Ramos (cell line): ENCODE measurements around the gene B4GALT1.

ENCODE experiments used
- in situ Hi-C: fragments of 300-500 bp; cut with MboI; formaldehyde crosslinking; loops from one replicate; pipeline ENCODE4 v1.14.3; 2022; ENCODE audit warnings: low sequenced_read_pairs; ENCODE audit not compliant: unreplicated experiment

The B4GALT1 gene

DNA sequence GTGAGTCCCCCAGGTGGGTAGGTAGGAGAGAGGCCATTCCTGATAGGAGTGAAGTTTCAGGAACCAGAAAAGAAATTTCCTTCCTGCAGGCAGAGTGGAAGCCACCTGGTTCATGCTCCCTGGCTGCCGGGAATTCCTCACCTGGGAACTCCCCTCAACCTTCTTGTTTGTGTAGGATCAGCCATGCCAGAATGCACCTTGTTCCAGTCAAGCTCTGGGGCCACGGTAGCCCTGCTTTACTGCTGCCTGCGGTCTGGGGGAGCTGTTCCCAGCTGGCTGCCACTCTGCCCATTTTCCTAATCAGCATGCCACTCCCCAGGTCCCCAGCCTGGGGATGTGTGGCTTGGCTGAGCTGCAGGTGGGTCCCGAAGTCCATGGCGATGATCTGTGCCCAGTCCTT, 18.7 kb upstream of the B4GALT1 start:
- in situ Hi-C loops = loop anchor here (5.0 kb wide), 1 partner anchor 36 kb away; no protein-coding TSS in a partner anchor

DNA sequence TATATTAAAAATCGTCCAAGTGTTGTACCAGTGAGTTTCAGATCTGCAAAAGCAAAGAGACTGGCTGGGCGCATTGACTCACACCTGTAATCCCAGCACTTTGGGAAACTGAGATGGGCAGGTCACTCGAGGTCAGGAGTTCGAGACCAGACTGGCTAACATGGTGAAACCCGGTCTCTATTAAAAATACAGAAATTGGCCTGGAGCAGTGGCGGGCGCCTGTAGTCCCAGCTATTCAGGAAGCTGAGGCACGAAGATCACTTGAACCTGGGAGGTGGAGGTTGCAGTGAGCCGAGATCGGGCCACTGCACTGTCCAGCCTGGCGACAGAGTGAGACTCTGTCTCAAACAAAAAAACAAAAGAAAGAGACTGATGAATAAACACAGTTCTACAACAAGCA, 18.3 kb upstream of the B4GALT1 start:
- in situ Hi-C loops = loop anchor here (5.0 kb wide), 1 partner anchor 37 kb away; no protein-coding TSS in a partner anchor

DNA sequence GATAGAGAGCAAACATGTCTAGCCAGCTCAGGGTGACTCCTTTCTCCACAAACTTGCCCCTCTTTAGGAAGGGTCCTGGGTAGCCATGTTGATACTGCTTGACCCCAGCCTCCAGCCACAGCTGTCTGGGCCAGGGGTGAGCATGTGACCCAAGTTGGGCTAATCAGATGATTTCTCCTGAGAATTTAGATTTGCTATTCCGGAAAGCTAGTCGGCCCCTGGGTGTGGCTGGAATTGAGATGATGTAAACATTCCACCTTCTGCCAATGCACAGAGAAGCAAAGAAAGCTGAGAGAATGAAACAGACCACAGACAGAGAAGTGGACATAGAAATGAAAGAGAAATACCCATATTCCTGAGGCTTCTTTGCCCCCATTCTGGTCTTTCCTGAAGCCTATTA, 17.8 kb upstream of the B4GALT1 start:
- in situ Hi-C loops = loop anchor here (5.0 kb wide), 1 partner anchor 37 kb away; no protein-coding TSS in a partner anchor

DNA sequence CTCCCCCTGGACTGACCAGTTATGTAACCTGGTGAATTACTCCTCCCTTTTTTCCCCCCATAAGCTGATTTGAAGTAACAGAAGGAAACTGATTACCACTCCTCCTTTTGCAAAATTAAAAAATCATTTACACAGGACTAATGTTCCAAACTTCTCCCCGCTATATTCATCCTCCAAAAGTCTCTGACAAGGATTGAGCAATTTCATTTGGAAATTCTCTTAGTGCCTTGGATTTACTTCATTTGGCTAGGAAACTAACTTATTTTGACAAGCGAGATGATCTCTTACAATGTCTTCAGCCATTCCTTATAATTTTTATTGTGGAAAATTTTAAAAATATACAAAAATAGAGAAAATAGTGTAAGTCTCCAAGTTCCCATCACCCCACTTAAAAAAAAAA, 15.4 kb upstream of the B4GALT1 start:
- in situ Hi-C loops = no loop called here

DNA sequence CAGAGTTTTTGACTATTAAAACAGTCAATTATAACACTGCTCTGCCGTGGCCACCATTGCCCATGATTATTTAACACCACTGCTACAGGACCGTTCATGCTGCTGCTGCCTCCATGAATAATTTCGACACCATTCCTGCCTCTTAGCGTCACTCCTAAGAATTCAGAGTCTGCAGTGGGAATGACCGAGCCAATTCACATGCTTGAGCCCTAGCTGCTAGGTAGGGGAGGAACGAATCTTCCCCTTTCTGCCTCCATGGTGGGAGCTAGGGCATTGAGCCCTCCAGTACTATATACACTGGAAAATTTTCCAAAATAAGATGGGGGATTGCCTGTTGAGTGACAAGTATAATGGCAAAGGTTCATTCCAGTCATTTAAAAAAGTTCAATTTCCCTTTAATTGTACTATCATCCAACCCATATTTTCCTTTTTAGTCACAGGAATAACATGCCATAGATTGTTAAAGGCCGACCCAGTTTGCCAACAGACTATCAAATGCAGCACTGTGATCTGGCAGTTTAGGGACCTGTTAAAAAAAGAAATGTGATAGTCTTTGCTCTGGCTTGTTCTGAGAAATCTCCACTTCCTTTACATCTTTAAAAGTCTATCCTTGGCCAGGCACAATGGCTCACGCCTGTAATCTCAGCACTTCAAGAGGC, 13.5 kb upstream of the B4GALT1 start:
- in situ Hi-C loops = no loop called here

DNA sequence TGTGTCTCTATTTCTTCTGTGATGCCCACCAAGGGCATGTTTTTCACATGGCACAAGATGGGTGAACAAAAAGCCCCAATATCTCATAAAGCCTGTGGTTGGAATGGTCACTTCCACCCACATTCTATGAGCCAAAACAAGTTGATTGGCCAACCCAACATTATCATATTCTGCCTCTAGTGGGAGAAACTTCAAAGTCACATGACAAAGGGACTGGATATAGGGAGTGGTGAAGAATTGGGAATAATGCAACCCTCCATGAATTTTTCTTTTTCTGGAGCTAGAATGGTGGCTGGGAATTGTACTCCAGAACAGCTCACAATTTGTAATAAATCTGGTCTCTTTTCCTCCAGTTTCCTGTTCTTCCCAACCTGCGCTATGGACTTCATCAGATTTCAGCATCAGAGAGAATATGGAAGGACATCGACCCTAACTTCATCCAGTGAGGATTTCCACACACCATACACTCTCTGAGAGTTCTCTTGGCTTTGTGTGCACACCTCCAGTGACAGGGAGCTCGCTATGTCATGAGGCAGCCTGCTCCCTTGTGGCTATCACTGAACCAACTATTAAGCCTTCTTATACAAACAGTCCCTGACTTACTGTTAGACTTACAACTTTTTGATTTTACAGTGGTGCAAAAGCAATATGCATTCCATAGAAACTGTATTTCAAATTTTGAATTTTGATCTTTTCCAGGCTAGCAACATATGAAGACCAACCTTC, 12.0 kb upstream of the B4GALT1 start:
- in situ Hi-C loops = no loop called here

DNA sequence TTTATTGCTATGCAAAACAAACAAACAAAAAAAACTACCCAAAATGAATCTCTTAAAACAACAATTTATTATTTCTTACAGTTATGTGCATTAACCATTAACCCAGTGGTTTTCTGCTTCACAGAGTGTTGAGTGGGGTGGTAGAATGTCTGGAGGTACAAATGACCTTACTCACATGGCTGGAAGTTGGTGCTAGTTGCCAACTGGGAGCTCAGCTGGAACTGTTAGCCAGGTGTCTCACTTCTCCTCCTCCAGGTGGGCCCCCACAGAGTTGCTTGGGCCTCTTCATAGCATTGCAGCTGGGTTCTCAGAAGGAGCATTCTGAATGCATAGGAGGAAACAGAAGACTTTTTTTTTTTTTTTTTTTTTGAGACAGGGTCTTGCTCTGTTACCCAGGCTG, 10.5 kb upstream of the B4GALT1 start:
- in situ Hi-C loops = no loop called here

DNA sequence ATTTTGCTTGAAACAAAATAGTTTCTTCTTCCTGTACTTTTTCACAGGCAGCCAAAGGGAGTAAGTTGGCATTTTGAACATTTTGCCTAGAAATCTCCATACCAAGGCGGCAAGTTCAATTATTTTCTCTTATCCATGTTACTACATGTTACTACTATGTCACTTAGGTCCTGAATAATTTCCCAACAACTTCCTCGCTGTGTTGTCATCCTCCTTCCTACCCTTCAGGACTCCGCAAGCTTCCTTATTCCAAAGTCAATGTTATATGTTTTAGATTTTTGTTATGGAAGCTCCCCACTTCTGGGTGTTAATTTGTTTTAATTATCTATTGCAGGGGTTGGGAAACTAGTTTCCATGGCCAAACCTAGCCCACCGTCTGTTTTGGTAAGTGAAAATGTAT, 9.9 kb upstream of the B4GALT1 start:
- in situ Hi-C loops = no loop called here

DNA sequence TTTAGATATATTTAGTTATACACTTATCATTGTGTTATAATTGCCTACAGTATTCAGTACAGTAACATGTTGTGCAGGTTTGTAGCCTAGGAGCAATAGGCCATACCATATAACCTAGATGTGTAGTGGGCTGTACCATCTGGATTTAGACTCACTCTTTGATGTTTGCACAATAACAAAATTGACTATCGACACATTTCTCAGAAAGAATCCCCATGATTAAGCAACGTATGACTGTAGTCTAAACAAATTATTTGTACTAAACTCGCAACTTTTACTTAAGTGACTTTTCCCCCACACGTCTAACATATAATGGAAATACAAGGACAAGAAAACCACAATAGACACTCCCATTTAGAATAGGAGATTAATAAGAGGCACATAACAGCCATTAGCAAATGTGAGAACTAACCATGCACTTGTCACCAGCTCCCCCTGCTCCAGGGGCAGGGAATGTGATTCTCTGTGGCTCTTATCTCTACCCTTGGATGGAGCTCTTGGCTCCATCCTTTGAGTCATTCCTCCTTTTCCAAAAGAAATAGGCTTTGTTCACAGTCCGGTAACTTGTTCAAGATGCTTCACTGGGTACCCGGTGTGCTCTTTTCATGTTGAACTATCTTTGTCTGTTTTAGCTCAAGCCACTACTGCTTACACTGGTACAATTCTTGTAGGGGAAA, 8.7 kb upstream of the B4GALT1 start:
- in situ Hi-C loops = no loop called here

DNA sequence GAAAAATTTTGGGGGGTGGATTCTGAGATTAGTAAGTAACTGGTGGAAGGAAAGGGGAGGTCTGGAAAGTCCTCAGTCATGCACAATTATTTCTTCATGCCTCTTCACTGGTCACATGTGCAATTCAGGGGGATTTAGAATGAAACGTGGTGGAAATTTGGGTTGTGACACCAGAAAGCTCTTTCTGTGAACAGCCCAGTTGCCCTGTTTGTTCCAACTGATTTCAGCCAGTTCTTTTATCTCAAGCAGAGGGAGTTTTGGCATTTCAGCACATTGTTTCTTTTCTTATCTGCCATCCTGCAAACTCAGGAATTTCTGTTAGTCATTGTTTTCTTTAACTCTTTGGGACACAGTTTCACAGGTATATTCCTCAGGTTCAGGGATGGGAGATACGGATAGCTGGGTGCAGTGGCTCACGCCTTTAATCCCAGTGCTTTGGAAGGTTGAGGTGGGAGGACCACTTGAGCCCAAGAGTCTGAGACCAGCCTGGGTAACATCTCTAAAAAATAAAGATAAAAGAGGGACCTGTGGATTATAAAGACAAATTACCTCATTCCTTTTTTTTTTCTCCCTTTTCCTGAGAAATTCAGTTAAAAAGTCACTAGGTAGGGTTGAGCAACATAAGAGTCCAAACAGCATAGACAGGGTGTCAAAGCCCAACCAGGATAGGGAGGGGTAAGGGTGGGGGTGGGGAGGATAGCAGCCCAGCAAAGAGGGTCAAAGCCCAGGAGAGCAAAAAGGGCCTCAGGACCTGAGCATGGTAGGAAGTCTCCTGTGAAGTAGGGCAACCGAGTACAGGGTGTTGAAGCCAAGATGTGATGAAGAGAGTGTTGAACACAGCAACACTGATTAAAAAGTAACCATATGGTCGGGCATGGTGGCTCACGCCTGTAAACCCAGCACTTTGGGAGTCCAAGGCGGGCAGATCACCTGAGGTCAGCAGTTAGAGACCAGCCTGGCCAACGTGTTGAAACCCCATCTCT, 5.4 kb upstream of the B4GALT1 start:
- in situ Hi-C loops = no loop called here

DNA sequence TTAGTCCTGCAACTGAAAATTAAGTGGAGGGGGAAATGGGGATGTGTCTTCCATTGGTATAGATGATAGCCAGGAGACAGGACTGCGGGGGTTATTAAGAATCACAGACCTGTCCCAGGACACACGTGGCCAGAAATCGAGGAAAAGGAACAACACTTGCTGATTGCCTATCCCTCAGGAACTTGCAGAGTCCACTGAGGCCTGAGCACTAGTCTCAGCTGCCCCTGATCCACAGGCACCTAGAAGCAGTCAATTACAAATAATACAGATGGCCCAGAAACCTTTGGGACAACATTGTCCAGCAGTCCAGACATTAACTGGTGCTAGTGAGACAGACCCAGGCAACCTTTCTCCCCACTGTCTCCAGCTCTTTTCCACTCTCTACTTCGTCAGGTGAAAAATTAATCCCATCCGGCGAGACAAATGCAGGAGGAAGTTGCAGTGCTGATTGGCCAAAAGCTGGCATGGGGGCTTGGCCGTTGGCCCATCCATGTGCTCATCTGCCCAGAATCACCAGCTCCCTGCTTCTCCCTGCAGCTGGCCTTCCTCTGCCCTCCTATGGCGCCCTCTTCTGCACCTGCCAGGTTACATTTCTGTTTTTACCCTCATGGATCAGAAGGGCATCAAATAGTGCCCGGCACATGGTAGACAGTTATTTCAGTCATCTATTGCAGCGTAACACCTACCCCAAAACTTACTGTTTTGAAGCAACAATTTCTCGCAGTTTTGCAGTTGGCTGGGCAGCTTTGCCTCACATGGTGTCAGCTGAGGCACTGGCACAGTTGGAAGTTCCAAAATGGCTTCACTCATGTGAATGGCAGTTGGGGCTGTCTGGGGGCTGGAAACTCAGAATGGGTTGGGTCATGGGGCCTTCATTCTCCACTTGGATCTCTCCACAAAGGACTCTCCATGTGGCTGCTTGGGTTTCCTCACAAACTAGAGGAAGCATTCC, 3.6 kb upstream of the B4GALT1 start:
- in situ Hi-C loops = no loop called here

DNA sequence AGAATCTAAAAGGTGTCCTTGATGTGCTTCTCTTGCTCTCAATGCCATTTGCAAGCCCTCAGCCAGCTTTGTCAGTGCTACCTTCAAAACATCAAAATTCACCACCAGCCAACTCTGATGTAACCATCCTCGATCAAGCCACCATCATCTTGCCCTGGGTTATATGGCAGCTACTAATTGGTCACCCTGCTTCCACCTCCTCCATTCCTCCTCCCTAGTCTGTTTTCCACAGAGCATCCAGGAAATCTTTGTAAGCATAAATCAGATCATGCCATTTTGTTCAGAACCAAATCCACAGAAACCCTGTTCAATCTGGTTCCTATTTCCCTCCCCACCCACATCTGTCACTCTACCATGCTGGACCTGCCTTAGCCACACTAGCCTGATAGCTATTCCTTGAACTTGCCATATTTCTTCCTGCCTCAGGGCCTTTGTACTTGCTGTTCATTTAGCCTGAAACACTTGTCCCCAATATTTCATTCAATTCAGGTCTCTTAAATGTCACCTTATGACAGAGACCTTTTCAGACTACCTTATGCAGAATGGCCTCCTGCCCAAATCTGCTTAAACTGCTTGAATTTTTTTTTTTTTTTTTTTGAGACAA, 1.9 kb upstream of the B4GALT1 start:
- in situ Hi-C loops = loop anchor here (5.0 kb wide), 1 partner anchor 82 kb away; no protein-coding TSS in a partner anchor

DNA sequence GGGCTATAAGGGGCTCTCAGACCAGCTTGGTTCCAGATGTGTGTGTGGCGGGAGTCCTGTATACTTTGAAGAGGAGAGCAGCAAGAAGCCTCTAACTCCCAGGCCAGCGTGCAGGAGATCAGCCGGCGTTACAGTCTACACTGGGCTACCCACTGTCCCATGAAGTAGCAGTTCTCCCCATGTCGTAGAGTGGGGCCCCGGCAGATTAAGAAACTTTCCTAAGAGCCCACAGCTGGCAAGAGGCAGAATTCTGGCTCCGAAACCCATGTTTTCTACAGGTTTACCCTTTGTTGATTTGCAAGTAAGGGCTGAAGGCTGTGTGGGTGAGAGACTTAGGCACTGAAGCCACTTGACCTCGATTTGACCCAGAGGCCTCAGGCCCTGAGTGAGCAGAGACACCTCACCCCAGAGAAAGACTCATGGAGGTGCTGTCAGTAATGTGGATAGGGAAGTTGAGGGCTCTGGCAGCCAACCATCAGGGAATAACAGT, 881 bp upstream of the B4GALT1 start:
- in situ Hi-C loops = loop anchor here (5.0 kb wide), 1 partner anchor 81 kb away; no protein-coding TSS in a partner anchor

DNA sequence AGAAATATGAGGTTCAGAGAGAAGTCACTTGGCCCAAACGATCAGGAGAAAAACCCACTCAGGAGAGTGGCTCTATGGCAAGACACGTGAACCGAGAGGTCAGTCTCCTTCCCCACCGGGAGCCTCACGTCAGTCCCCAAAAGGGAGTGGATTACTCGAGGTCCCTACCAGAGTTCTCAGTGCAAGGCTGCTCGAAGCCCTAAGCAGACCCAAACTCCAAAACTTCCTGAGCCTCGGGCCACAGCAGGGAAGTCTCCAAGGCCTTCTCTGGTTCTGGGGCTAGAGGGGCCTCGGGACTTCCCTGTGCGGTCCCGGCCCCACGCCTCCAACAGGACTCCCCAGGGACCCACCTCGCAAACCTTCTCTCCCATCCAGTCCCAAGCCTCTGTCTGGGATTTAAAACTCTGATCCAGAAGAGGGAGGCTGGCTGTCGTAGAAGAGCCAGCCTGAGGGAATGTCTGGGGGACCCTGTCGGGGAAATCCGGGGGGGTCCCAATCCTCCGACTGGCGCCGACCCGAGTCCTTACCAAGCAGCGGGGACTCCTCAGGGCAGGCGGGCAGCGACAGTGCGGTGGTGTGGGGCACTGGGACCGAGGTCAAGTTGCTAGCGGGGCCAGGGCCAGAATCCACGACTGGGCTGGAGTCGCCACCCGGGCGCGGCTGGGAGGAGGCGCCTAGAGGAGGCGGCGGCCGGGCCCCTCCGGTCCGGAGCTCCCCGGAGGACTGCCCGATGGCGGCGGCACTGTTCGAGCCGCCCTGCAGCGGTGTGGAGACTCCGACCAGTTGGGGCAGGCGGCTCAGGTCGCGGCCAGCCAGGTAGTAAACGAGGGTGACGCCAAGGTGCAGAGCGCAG, 679 bp downstream of the B4GALT1 start:
- in situ Hi-C loops = loop anchor here (5.0 kb wide), 1 partner anchor 79 kb away; no protein-coding TSS in a partner anchor

DNA sequence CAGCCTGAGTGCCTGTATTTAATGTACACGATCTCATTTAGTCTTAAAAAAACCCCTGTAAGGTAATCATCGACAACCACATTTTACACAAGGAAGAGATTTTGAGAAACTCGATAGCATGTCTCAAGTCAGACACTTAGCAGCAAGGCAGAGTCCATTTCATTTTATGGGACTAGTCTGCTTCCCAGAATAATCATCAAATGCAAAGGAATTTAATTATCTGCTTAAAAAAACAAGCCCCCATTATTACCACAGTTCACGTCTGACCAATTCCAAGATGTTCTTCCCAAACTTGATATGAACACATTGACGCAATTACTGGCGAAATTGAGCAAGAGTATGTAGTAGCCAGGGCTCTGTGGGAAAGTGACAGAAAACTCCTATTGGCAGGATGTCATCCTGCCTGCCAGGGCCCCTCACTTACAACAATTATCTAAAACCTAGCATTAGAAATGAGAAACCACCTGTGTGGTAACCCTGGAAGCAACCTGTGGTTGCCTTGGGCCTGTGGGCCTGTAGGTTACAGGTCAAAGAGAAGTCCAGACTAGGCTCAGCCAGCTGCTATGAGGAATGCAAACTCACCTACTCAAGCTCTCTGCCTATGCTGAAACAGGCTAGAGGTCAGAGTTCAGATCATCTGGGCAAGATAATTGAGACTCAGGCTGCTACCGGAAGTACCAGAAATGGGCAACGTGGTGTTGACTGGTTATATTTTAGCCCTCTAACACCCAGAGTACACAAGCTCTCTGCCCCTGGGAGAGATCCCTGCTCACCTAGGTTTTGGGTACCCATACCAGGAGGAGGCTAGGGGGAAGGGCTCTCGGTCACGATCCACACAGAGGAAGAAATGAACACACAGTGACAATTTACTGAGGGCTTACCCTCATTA, 1.6 kb downstream of the B4GALT1 start:
- in situ Hi-C loops = loop anchor here (5.0 kb wide), 1 partner anchor 78 kb away; no protein-coding TSS in a partner anchor

DNA sequence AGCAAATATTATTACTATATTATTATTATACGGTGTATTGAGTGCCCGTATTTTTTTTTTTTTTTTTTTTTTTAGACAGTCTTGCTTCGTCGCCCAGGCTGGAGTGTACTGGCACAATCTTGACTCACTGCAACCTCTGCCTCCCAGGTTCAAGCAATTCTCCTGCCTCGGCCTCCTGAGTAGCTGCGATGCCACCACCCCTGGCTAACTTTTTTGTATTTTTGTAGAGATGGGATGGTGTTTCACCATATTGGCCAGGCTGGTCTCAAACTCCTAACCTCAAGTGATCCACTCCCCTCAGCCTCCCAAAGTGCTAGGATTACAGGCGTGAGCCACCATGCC, 2.2 kb downstream of the B4GALT1 start:
- in situ Hi-C loops = loop anchor here (5.0 kb wide), 1 partner anchor 78 kb away; no protein-coding TSS in a partner anchor
